Measurements from ENCODE around the gene CD34. TPM values are rescaled to one million over a fixed set of nuclear protein-coding genes. Genes with fewer than 3 reads are reported as not detected.

CD34 gene
- total RNA-seq, 3 donors from 2014 or later = 7.7 to 26.9 (median 9.7) TPM

- Histone ChIP-seq H3K36me3 (ENCODE audit: low read depth) (no peaks in the 10 kb centered on the region), H3K4me3 (no peak overlapping the region), H3K4me1 (ENCODE audit: low read depth) (peaks cover 4% of the 10 kb centered on the region), H3K9me3 (no peaks in the 10 kb centered on the region)
- DNase-seq (no peak), ATAC-seq (no peak)
- no peak for TF ChIP-seq CTCF (IDR thresholded peaks at IDR 0.05)
- intact Hi-C loops (cut with DNase I, micrococcal nuclease) = no loop called here
These were observed 1.2 kb upstream of the CD34 start for GRCh38 chr1:207911856-207912760.

GRCh38 chr1:207909687-207910086 is 1.2 kb downstream of the CD34 start:
- no peak for TF ChIP-seq CTCF (IDR thresholded peaks at IDR 0.05)
- Histone ChIP-seq H3K4me3 (no peak overlapping the region), H3K9me3 (no peaks in the 10 kb centered on the region), H3K4me1 (ENCODE audit: low read depth) (peaks cover 4% of the 10 kb centered on the region), H3K36me3 (ENCODE audit: low read depth) (no peaks in the 10 kb centered on the region)
- intact Hi-C loops (cut with DNase I, micrococcal nuclease) = no loop called here
- no peak for DNase-seq
- no peak for ATAC-seq

- ATAC-seq (no peak), DNase-seq (no peak)
- no peak for TF ChIP-seq CTCF (IDR thresholded peaks at IDR 0.05)
- Histone ChIP-seq H3K4me1 (ENCODE audit: low read depth) (peaks cover 4% of the 10 kb centered on the region), H3K4me3 (no peak overlapping the region), H3K9me3 (no peaks in the 10 kb centered on the region), H3K36me3 (ENCODE audit: low read depth) (no peaks in the 10 kb centered on the region)
- intact Hi-C loops (cut with DNase I, micrococcal nuclease) = no loop called here
These were observed 2.7 kb downstream of the CD34 start for GRCh38 chr1:207908107-207908734.

DNA sequence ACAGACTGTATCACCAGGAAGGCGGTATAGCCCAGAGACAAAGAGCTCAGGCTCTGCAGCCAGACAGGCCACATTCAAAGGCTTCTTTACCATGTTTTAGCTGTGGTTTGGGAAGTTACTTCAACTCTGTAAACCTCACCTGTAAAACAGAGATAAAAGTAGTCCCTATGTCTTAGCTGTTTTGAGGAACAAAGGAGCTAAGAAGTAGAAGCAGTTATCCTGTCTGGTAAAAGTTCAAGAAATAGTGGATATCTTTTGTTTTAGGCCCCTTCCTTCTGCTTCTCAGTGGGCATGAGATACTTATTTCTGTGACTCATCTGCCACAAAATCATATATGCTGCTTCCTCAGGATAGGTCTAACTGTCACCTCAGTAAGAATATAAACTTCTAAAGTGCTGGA is 6.5 kb downstream of the CD34 start:
- TF ChIP-seq CTCF (IDR thresholded peaks at IDR 0.05) = no peak
- Histone ChIP-seq H3K4me3 (no peak overlapping the region), H3K9me3 (no peaks in the 10 kb centered on the region), H3K36me3 (ENCODE audit: low read depth) (no peaks in the 10 kb centered on the region), H3K4me1 (ENCODE audit: low read depth) (no peaks in the 10 kb centered on the region)
- intact Hi-C loops (cut with DNase I, micrococcal nuclease) = no loop called here
- ATAC-seq = no peak
- DNase-seq = no peak

DNA sequence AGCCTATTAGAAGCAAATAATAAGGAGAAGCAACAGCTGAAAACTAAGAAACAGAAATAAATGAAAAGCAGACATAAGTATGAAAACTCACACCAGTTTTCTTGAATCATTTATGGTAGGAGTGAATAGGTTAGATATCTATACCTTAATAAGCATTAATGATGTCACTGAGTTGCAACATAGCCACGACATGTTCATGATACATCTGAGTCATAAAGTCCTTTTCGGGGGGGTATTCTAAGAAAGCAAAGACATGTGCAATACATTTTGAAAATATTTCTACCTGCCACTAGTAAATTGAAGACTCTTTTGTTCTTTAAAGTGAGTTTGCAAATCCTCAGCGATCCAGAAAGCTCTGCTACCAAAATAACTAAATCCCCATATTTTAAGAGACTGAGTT is 7.2 kb downstream of the CD34 start:
- ATAC-seq (no peak), DNase-seq (no peak)
- no peak overlapping the region for H3K4me3 ChIP-seq
- H3K9me3 ChIP-seq = no peaks in the 10 kb centered on the region
- TF ChIP-seq CTCF (IDR thresholded peaks at IDR 0.05) = no peak
- no peaks in the 10 kb centered on the region for H3K4me1 ChIP-seq (ENCODE audit: low read depth)
- intact Hi-C loops (cut with DNase I, micrococcal nuclease) = no loop called here
- no peaks in the 10 kb centered on the region for H3K36me3 ChIP-seq (ENCODE audit: low read depth)

Data from mucosa of descending colon (tissue), 3 donors.